ENCODE measurements around the gene SPOP. TPM values are rescaled to one million over a fixed set of nuclear protein-coding genes. Genes with fewer than 3 reads are reported as not detected.

Gene SPOP
- total RNA-seq, 1 donor from 2014 or later: 66.9 TPM

DNA sequence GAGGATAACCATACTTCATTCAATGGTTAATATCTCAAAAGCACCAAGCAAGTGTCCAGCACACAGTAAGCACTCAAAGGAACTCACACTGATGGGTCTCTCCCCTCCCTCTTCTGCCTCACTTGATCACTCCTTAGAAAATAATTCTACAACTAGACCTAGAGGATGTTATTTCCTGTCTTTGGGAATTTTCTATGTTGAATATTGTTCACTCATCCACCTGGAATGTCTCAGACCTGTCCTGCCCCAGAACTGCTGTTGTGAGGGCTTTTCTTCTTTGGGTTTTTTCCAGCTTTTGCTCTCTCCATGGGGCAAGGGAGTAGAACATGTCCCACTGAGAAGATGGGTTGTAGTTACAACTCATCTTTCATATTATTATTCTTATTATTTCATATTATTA is 76.9 kb downstream of the SPOP start:
- Histone ChIP-seq H3K36me3 (peaks cover 94% of the 10 kb centered on the region), H3K27me3 (ENCODE audit: low read depth) (no peaks in the 10 kb centered on the region), H3K4me3 (no peak overlapping the region), H3K9me3 (replicated peaks) (no peaks in the 10 kb centered on the region), H3K4me1 (peaks cover 53% of the 10 kb centered on the region), H3K27ac (replicated peaks) (no peak overlapping the region)
- TF ChIP-seq CTCF (IDR thresholded peaks at IDR 0.05; ENCODE audit: borderline replicate concordance): no peak
- DNase-seq: no peak
- intact Hi-C loops (cut with micrococcal nuclease): no loop called here

DNA sequence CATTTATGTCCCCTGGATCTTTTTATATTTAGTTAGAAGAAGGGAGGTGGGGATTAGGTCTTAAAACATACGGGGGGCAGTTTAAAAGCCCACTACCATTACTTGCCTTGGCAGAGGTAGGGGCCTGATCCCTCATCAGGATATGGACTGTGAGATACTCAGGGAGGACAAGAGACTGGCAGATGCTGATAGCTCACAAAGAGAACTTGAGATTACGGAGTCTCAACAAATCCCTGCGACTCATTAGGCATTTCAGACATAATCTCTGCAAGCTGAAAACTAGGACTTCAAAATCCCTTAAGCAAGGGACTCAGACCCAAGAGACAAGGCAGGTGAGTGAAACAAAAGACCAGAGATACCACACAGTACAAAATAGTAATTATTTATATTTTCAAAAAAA is 79.0 kb downstream of the SPOP start:
- Histone ChIP-seq H3K9me3 (replicated peaks) (no peaks in the 10 kb centered on the region), H3K27me3 (ENCODE audit: low read depth) (no peaks in the 10 kb centered on the region), H3K27ac (replicated peaks) (peak overlapping the region; percentile 37), H3K4me1 (peaks cover 55% of the 10 kb centered on the region), H3K36me3 (peaks cover 89% of the 10 kb centered on the region), H3K4me3 (no peak overlapping the region)
- TF ChIP-seq CTCF (IDR thresholded peaks at IDR 0.05; ENCODE audit: borderline replicate concordance): no peak
- intact Hi-C loops (cut with micrococcal nuclease): no loop called here
- DNase-seq: no peak

DNA sequence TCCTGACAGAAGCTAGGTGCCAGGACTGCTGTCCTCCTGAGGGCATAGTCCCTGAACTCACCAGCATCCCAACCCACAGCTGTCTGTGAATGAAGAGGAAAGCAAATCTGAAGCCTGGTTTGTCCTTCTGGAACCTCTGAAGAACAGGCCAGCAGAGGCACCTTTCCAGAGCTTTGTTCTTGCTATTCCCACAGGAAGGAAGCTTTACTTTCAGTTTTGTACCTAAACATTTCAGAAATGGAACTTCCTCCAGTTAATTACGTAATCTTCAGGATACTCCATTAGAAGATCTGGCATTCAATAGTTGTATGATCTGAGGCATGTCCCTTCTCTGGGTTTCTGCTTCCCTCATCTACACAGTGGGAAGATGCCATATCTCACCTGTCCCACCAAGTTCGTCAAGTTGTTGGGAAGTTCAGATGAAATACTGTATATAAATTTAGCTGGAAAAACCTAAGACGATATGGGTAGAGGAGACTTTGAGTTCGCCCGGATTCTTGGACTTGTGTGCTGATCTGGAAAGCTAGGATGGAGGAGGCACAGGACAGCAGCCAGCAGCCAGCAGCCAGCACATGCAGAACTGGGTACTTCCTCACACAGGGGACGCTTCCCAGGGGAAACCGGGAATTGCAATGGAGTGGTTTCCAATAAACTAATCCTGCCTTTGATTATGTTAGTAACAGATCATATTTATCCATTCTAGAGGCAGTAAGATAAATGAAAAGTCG is 79.8 kb downstream of the SPOP start:
- Histone ChIP-seq H3K27ac (replicated peaks) (peak overlapping the region; percentile 37), H3K4me1 (peaks cover 46% of the 10 kb centered on the region), H3K36me3 (peaks cover 88% of the 10 kb centered on the region), H3K27me3 (ENCODE audit: low read depth) (no peaks in the 10 kb centered on the region), H3K9me3 (replicated peaks) (no peaks in the 10 kb centered on the region), H3K4me3 (no peak overlapping the region)
- TF ChIP-seq CTCF (IDR thresholded peaks at IDR 0.05; ENCODE audit: borderline replicate concordance): no peak
- DNase-seq: no peak
- intact Hi-C loops (cut with micrococcal nuclease): no loop called here

- Histone ChIP-seq H3K27me3 (ENCODE audit: low read depth) (no peaks in the 10 kb centered on the region), H3K9me3 (replicated peaks) (no peaks in the 10 kb centered on the region), H3K4me3 (no peak overlapping the region), H3K27ac (replicated peaks) (peak overlapping the region; percentile 37), H3K36me3 (peaks cover 91% of the 10 kb centered on the region), H3K4me1 (peaks cover 40% of the 10 kb centered on the region)
- intact Hi-C loops (cut with micrococcal nuclease): no loop called here
- no peak for TF ChIP-seq CTCF (IDR thresholded peaks at IDR 0.05; ENCODE audit: borderline replicate concordance)
- no peak for DNase-seq
These were observed 80.5 kb downstream of the SPOP start for GRCh38 chr17:49597436-49597835.

DNA sequence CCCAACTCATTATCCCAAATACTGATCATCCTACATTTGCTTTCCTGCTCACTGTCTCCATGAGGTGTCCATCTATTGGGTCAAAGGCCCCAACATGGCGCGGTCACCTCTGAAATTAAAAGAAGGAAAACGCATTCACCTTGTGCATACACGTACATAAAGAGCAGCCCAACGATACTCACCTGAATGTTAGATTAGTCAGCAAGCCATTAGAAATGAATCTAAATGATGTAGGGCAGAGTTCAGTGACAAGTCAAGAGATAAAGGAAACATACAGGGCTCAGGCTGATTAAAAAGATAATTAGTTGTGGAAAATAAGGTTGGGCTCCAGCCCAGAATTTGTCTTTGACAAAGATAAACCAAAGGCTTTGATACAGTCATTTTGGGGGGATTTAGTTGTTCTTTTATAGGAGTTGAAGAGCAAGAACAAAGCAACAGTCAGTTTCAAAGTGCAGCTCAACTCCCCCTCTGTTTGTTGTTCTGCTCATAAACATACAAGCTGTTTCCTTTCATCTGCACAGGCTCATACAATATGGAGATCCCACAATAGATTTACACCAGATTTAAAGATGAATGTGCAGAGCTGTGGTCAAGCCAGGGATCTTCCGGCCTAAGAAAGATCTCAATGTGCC is 81.2 kb downstream of the SPOP start:
- TF ChIP-seq CTCF (IDR thresholded peaks at IDR 0.05; ENCODE audit: borderline replicate concordance): no peak
- Histone ChIP-seq H3K27me3 (ENCODE audit: low read depth) (no peaks in the 10 kb centered on the region), H3K9me3 (replicated peaks) (no peaks in the 10 kb centered on the region), H3K27ac (replicated peaks) (peak overlapping the region; percentile 27), H3K4me3 (no peak overlapping the region), H3K36me3 (peaks cover 88% of the 10 kb centered on the region), H3K4me1 (peaks cover 33% of the 10 kb centered on the region)
- intact Hi-C loops (cut with micrococcal nuclease): no loop called here
- DNase-seq: no peak

Measured in left ventricle myocardium inferior (tissue), 1 donor.